ENCODE measurements around the gene TMEM178A. TPM values are rescaled to one million over a fixed set of nuclear protein-coding genes. Genes with fewer than 3 reads are reported as not detected.

The TMEM178A gene
- total RNA-seq, 2 donors from 2014 or later: 0.49 to 1.0 TPM

GRCh38 chr2:39696101-39696553 lies 30.4 kb downstream of the TMEM178A start:
- Histone ChIP-seq H3K36me3 (no peaks in the 10 kb centered on the region), H3K27ac (no peak overlapping the region), H3K4me3 (no peak overlapping the region), H3K9ac (ENCODE audit: low read depth in 2 of 2, low read length in 2 of 2) (no peak overlapping the region), H3K27me3 (no peaks in the 10 kb centered on the region), H3K4me1 (no peaks in the 10 kb centered on the region), H3K9me3 (no peaks in the 10 kb centered on the region)
- no peak for DNase-seq
- intact Hi-C loops (cut with DNase I): no loop called here
- TF ChIP-seq CTCF (IDR thresholded peaks at IDR 0.05): no peak

GRCh38 chr2:39696838-39697237 lies 31.1 kb downstream of the TMEM178A start:
- Histone ChIP-seq H3K4me3 (no peak overlapping the region), H3K27ac (no peak overlapping the region), H3K27me3 (no peaks in the 10 kb centered on the region), H3K4me1 (no peaks in the 10 kb centered on the region), H3K9ac (ENCODE audit: low read depth in 2 of 2, low read length in 2 of 2) (no peak overlapping the region), H3K9me3 (no peaks in the 10 kb centered on the region), H3K36me3 (no peaks in the 10 kb centered on the region)
- TF ChIP-seq CTCF (IDR thresholded peaks at IDR 0.05): no peak
- no peak for DNase-seq
- intact Hi-C loops (cut with DNase I): no loop called here

GRCh38 chr2:39697454-39697853 lies 31.7 kb downstream of the TMEM178A start:
- H3K4me3 ChIP-seq: no peak overlapping the region
- no peak for DNase-seq
- H3K9me3 ChIP-seq: no peaks in the 10 kb centered on the region
- no peaks in the 10 kb centered on the region for H3K27me3 ChIP-seq
- H3K27ac ChIP-seq: no peak overlapping the region
- H3K9ac ChIP-seq (ENCODE audit: low read depth in 2 of 2, low read length in 2 of 2): no peak overlapping the region
- intact Hi-C loops (cut with DNase I): no loop called here
- H3K4me1 ChIP-seq: no peaks in the 10 kb centered on the region
- no peaks in the 10 kb centered on the region for H3K36me3 ChIP-seq
- TF ChIP-seq CTCF (IDR thresholded peaks at IDR 0.05): no peak

- no peak for DNase-seq
- no peaks in the 10 kb centered on the region for H3K36me3 ChIP-seq
- H3K27me3 ChIP-seq: no peaks in the 10 kb centered on the region
- no peak overlapping the region for H3K9ac ChIP-seq (ENCODE audit: low read depth in 2 of 2, low read length in 2 of 2)
- H3K4me1 ChIP-seq: no peaks in the 10 kb centered on the region
- H3K4me3 ChIP-seq: no peak overlapping the region
- no peaks in the 10 kb centered on the region for H3K9me3 ChIP-seq
- H3K27ac ChIP-seq: no peak overlapping the region
- TF ChIP-seq CTCF (IDR thresholded peaks at IDR 0.05): no peak
- intact Hi-C loops (cut with DNase I): no loop called here
Observed at GRCh38 chr2:39701137-39701536, 35.4 kb downstream of the TMEM178A start.

- Histone ChIP-seq H3K36me3 (no peaks in the 10 kb centered on the region), H3K4me3 (no peak overlapping the region), H3K27ac (no peak overlapping the region), H3K27me3 (no peaks in the 10 kb centered on the region), H3K9me3 (no peaks in the 10 kb centered on the region), H3K4me1 (no peaks in the 10 kb centered on the region), H3K9ac (ENCODE audit: low read depth in 2 of 2, low read length in 2 of 2) (no peak overlapping the region)
- DNase-seq: no peak
- intact Hi-C loops (cut with DNase I): no loop called here
- no peak for TF ChIP-seq CTCF (IDR thresholded peaks at IDR 0.05)
Observed at GRCh38 chr2:39703181-39703872, 37.6 kb downstream of the TMEM178A start.
